Body of pancreas (tissue), 4 donors: Measurements from ENCODE around the gene FOXP1. TPM values are rescaled to one million over a fixed set of nuclear protein-coding genes. Genes with fewer than 3 reads are reported as not detected.

ENCODE experiments used
- ATAC-seq: fragments of 150-250 bp; one replicate; pipeline ENCODE4 v1.9.1; 2016
- DNase-seq, 4 donors: peaks; one replicate each; pipeline ENCODE4 v3.0.0-alpha.2; 2019
- H3K27ac ChIP-seq, 4 donors: fragments of 200-600 bp; sonication (generic); 1 replicate in 3 of 4; 2 replicates in 1 of 4; pipeline versions ENCODE4 v1.5.1 to v1.6.1; 2016 to 2019; ENCODE audit warnings: mild to moderate bottlenecking in 1 of 4, mixed read lengths in 1 of 4, moderate library complexity in 1 of 4
- H3K27me3 ChIP-seq, 2 donors: fragments of 200-600 bp; sonication (generic); one replicate each; pipeline ENCODE4 v1.6.0; 2016; ENCODE audit warnings: mild to moderate bottlenecking in 1 of 2
- H3K36me3 ChIP-seq, 2 donors: fragments of 200-600 bp; sonication (generic); replicated peaks in 1 of 2; 2 replicates each; pipeline ENCODE4 v1.5.1; 2016; ENCODE audit warnings: low read depth in 2 of 2; ENCODE audit not compliant: insufficient read depth in 1 of 2
- H3K4me1 ChIP-seq: fragments of 200-600 bp; sonication (generic); one replicate; pipeline ENCODE4 v1.6.0; 2016
- H3K4me3 ChIP-seq, 2 donors: fragments of 200-600 bp; sonication (generic); 1 replicate in 1 of 2; 2 replicates in 1 of 2; pipeline ENCODE4 v1.5.1; 2016 to 2019
- H3K9me3 ChIP-seq, 3 donors: fragments of 200-600 bp; sonication (generic); 1 replicate in 2 of 3; 2 replicates in 1 of 3; pipeline ENCODE4 v1.5.1; 2016
- POLR2A ChIP-seq, 3 donors: fragments of 450-650 bp; IDR thresholded peaks; one replicate each; pipeline ENCODE4 v1.6.1; 2016; ENCODE audit warnings: antibody characterized with exemption in 3 of 3, mild to moderate bottlenecking in 2 of 3
- WGBS, 2 donors: methylation state at CpG; one replicate each; pipeline ENCODE4 v1.1.5; 2017; 5-methylcytosine and 5-hydroxymethylcytosine counted together
- intact Hi-C: fragments of 100-400 bp; cut with DNase I; formaldehyde crosslinking; loops from one replicate; pipeline ENCODE4 v1.15.1; 2023
- total RNA-seq, 2 donors: library from RNA; depleted of rRNA; stranded (reverse); fragments of >200 nt; gene quantifications; one replicate each; pipeline ENCODE4 v1.1.0, GENCODE V29; 2016
- TF ChIP-seq, protein P1 (sequence below), 7 experiments: fragments of 450-650 bp in 4 of 7; fragments of 200-600 bp in 3 of 7; sonication (generic) in 3 of 7; IDR thresholded peaks; one replicate each; pipeline ENCODE4 v1.5.1; 2016 to 2019; ENCODE audit warnings: antibody characterized with exemption in 7 of 7

Gene FOXP1
- total RNA-seq, 2 donors from 2014 or later, result 85.7 to 86.1 TPM

DNA sequence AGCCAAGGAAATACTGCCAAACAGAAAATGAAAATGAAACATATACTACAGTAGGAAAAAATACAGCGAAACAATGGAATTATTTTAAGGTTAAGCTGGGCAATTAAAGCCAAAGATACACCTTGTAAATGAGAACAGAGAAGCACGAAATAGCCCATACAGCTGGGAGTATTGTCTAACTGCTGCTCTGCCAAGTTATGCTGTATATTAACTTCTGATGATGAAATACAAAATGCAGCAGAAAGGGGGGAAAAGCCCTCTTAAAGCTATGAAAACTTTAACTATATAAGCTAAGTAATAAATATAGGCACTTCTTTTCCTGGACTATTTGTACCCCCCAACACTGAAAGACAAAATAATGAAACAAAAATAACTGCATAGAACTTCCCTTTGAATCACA, 449.0 kb downstream of the FOXP1 start:
- DNase-seq (no peak), ATAC-seq (no peak)
- peaks cover 66% of the 10 kb centered on the region for H3K4me1 ChIP-seq
- H3K9me3 ChIP-seq, result no peaks in the 10 kb centered on the region
- WGBS, 2 donors, result 14 to 19% methylated on average over 2 of the region's 2 CpGs
- H3K27ac ChIP-seq, result peak overlapping the region; percentile 77 to 87 (median 84)
- H3K27me3 ChIP-seq, result no peaks in the 10 kb centered on the region
- no peak overlapping the region for H3K4me3 ChIP-seq
- intact Hi-C loops, result no loop called here
- H3K36me3 ChIP-seq, result no peaks in the 10 kb centered on the region
- no peak for TF ChIP-seq POLR2A (IDR thresholded peaks at IDR 0.05)
- TF ChIP-seq, protein P1, sequence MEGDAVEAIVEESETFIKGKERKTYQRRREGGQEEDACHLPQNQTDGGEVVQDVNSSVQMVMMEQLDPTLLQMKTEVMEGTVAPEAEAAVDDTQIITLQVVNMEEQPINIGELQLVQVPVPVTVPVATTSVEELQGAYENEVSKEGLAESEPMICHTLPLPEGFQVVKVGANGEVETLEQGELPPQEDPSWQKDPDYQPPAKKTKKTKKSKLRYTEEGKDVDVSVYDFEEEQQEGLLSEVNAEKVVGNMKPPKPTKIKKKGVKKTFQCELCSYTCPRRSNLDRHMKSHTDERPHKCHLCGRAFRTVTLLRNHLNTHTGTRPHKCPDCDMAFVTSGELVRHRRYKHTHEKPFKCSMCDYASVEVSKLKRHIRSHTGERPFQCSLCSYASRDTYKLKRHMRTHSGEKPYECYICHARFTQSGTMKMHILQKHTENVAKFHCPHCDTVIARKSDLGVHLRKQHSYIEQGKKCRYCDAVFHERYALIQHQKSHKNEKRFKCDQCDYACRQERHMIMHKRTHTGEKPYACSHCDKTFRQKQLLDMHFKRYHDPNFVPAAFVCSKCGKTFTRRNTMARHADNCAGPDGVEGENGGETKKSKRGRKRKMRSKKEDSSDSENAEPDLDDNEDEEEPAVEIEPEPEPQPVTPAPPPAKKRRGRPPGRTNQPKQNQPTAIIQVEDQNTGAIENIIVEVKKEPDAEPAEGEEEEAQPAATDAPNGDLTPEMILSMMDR (IDR thresholded peaks at IDR 0.05), result no peak

DNA sequence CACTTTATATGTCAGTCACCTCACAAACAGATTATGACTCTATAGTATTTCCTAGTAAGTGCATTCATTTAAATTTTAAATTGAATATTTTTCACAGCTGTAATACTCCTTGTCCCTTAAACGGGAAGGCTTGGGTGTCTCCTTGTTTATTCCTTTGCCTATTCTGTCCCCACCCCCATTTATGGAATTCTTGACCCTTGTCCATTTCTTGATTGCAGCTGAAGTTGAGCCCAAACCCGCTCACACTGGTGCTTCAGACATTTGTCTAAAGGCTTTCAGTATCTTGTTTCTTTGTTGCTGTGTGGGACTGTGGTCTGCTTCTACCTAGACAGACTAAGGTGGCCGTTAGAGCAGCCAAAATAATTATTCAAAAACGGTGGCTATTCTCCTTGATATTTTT, 449.7 kb downstream of the FOXP1 start:
- WGBS, 2 donors, result 19 to 22% methylated on average over 4 of the region's 4 CpGs

DNA sequence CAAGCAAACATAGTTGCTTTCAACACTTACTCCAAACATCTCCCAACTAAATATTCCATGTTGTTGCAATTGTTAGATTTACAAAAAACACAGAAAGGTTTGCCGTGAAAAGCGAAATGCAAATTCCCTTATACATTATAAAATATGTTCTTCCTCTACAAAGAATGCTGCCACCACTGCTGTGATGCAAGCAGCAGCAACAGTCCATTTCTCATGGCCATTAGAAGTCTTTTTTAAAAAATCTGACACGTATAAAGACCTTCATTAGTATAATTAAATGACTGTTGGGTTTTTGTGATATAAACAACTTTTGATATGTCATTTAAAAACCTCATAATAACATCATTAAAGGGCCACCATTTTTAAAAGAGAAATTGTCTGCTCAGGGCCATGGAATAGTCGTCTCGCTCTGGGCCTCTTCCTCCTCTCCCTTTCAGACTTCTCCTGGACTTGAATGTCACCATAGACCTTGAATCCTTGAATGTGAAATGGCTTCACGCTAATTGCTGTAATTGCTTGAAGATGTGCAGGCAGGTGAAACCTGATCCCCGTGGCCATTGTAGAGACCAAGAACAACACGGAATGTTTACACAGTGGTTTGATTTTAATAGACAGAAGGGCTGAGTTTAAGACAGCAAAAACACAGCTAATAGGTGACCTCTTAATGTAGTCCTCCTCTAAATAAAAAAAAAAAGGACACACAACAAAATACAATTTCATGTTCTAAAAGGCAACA, 450.4 kb downstream of the FOXP1 start:
- WGBS, 2 donors, result 25 to 32% methylated on average over 8 of the region's 8 CpGs
- intact Hi-C loops, result no loop called here
- no peak for TF ChIP-seq POLR2A (IDR thresholded peaks at IDR 0.05)
- TF ChIP-seq, protein P1 (IDR thresholded peaks at IDR 0.05), result no peak
- Histone ChIP-seq H3K4me1 (peaks cover 72% of the 10 kb centered on the region), H3K4me3 (no peak overlapping the region), H3K9me3 (no peaks in the 10 kb centered on the region), H3K27ac (peak overlapping the region; percentile 77 to 87 (median 84)), H3K27me3 (no peaks in the 10 kb centered on the region), H3K36me3 (no peaks in the 10 kb centered on the region)
- no peak for ATAC-seq
- DNase-seq, result peak in 1 of 4 donors; percentile 46

More for the DNA sequence above, 449.7 kb downstream of the FOXP1 start:
- no peaks in the 10 kb centered on the region for H3K27me3 ChIP-seq
- no peak for ATAC-seq
- no peaks in the 10 kb centered on the region for H3K9me3 ChIP-seq
- intact Hi-C loops, result no loop called here
- no peaks in the 10 kb centered on the region for H3K36me3 ChIP-seq
- peaks cover 65% of the 10 kb centered on the region for H3K4me1 ChIP-seq
- H3K27ac ChIP-seq, result peak overlapping the region; percentile 77 to 87 (median 84)
- no peak overlapping the region for H3K4me3 ChIP-seq
- no peak for TF ChIP-seq POLR2A (IDR thresholded peaks at IDR 0.05)
- TF ChIP-seq, protein P1 (IDR thresholded peaks at IDR 0.05), result no peak
- DNase-seq, result no peak

DNA sequence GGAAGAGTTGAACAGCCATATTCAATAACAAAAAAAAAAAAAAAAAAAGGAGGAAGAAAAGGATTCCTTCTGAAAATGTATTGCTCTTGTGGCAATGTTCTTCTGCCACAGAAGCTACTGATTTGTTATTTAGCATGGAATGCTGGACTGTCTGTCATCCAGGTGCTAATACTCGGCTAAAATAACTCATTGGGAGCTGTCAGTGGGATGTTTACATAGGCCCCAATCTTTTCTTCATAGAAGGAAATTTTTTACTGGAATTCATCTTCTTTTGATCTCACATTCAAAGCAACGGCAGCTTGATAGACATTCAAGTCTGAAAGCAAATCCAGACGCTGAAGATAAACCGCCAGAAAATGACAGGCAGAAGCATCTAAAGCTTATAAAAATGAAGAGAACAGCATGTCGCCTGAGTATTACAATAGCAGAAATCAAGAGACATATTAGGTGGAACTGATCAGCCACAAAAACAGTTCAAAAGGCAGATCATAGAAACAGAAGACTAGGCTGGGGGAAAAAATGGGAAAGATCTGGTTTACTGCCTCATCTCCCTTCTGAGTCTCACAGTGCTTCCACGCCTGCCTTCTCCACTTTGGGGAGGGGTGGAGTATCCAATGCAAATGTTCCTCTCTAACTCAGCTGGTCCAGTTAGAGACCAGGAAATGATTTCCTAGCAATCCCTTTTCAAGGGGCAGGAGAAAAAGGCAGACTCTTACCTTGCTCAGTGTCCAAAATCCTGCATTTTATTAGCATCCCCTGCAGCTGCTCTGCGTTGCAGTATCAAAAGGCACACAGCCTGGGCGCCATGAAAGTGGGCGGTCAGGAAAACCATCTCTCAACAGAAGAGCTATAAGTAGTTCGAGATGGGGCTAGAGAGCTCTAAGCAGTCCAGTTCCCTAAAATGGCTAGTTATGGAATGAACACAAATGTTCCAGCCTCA, 451.9 kb downstream of the FOXP1 start:
- Histone ChIP-seq H3K4me1 (peaks cover 74% of the 10 kb centered on the region), H3K4me3 (no peak overlapping the region), H3K27me3 (no peaks in the 10 kb centered on the region), H3K27ac (peak overlapping the region; percentile 48 to 87 (median 84)), H3K36me3 (no peaks in the 10 kb centered on the region), H3K9me3 (no peaks in the 10 kb centered on the region)
- ATAC-seq (no peak), DNase-seq (peak in 1 of 4 donors; percentile 41)
- 37 to 44% methylated on average over 10 of the region's 10 CpGs for WGBS, 2 donors
- intact Hi-C loops, result no loop called here
- peak in 1 of 3 donors; percentile 21 for TF ChIP-seq POLR2A (IDR thresholded peaks at IDR 0.05)
- TF ChIP-seq, protein P1 (IDR thresholded peaks at IDR 0.05), result no peak
